NCI-H187 (cell line): Measurements from ENCODE around the gene BANK1.

Experiments
- DNase-seq, 2 experiments: peaks; one replicate each; lab custom pipeline; 2025; lab: John Stamatoyannopoulos, UW

The BANK1 gene

GRCh38 chr4:101956068-101956825 is 165.7 kb downstream of the BANK1 start:
- DNase-seq, result no peak

DNA sequence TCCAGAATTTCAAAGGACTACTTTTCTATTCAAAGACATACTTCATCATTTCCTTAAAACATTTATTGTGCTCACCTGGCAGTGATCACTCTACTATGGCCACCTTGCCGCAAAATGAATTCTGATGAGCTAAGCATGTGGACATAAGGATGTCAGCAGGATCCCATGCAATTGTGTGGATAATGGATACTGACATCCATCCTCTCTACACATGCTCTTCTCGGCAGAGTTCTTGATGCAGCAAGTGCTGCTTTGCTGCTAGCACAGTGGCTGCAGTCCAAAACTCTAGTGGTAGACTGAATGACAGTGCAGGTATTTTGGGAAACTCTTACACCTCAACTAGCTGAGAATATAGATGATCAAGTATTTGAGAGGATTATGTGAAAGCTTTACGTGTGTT is 168.0 kb downstream of the BANK1 start:
- DNase-seq, result no peak

DNA sequence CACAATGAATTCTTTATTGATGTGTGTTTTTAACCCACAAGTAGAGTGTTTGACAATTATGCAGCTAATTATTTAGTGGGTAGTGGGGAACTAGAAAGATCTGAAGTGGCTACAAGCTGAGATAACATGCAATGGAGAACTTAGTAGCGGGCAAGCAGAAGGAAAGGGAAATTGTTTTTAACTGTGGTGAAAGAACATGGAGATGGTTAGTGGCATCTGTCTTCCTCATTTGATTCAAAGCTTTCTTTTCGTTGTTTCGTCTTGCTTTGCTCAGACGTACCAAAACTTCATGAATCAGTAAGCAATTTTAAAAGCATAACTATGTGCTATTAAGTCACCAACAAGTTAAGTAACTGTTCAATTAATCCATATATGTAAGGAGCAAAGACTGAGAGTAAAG is 169.9 kb downstream of the BANK1 start:
- DNase-seq, result no peak

DNA sequence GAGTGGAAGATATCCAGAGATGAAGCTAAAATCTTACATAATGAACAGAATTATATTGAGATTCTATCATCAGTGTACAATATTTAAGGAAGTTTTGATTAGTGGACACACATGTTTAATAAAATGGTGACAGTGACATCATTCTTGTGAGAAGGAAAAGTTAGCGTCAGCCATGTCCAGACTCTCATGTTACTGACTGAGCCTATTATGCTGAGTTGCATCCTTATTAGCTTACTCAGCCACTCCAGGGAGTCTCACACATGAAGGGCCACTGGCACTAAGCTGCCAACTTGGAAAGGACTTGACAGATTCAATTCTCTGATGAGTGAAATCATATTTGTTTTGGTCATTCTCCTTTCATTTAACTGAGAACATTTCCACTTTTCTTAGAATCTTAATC is 170.6 kb downstream of the BANK1 start:
- no peak for DNase-seq

GRCh38 chr4:101967697-101968346 is 177.3 kb downstream of the BANK1 start:
- DNase-seq, result no peak

DNA sequence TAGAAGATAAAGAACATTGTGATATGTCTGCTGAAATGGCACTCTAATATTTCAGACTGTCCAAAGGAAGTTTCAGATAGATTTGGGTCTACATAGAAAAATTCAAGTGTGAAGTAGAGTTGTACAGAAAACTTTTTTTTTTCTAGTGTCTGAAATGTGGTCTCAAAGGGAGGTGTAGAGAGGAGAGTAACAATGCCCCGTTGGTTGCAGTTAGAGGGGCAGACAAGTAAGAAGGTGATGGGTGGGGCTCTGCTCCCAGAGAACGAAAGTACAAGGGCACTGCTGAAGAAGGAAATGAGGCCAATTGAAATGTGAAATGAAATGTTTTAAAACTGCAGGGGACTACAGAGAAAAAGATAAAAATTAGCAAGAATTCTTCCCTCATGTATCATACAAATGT is 177.8 kb downstream of the BANK1 start:
- no peak for DNase-seq

- DNase-seq, result no peak
Measured at GRCh38 chr4:101969965-101970364, 179.4 kb downstream of the BANK1 start.

- DNase-seq, result no peak
Measured at GRCh38 chr4:101970547-101971155, 180.1 kb downstream of the BANK1 start.

DNA sequence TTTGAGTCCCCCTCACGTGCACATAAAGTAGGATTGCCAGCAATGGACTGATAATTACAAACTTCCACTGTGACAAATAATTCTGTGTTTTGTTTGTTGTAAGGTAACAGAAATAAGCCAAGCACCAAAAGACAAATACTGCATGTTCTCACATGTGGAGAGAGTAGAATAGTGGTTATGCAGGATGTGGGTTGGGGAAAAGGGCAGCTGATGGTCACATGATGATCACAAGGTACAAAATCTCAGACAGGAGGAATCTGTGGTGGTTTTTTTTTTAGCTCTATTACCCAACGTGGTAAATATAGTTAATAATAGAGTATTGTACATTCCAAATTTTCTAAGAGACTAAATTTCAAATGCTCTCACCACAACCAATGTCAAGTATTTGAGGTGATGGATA is 182.3 kb downstream of the BANK1 start:
- no peak for DNase-seq

DNA sequence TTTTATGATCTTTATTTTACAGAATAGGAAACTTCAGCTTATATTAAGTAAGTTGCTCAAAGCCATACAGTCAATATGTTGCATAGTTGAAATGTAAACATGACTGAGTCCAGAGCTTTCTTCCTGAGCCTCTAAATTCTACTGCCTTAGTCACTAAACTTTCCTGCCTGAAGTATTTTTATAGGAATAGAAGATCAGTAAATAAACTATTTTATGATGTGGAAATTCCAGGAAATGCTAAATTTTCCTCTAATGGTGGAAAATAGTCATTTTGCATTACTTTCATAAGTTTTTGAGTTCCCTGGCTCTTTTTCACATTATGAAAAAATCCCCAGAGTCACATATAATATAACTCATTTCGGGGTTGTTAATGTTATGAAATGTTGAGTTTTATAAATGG is 182.8 kb downstream of the BANK1 start:
- no peak for DNase-seq

DNA sequence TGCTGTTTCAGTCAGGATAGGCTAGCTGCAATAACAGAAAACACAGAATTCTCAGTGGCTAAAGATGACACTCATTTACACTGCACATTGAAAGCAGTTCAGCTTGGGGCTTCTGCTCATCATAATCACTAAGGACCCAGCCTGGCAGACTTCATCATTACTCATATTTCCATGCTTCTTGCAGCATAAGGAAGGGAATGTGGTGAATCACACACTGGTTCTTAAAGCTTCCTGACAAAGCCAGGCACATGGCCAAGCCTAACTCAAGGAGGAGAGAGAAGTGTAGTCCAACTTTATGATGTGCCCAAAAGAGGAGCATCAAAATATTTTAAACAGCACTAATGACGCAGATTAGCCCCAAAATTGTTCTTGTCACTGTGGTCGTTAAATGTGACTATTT is 186.5 kb downstream of the BANK1 start:
- DNase-seq, result no peak

- DNase-seq, result no peak
Measured at GRCh38 chr4:101981756-101982155, 191.2 kb downstream of the BANK1 start.

DNA sequence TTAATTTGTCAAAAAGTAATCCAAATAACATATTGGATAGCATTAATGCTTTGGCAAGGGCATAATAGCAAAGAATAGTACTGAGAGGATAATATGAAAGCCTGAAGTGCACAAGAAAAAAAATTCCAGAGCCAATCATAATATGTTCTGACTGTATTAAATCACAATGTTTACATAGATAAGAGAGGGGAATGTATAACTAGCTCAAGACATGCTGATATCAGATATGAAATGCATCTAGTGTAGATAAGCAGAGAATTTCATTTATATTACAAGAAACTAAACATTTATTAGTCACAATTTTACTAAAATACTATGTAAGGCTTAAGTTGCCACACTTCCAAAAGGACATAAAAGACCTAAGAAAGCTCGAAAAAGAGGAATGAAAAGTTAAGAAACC is 193.3 kb downstream of the BANK1 start:
- no peak for DNase-seq

DNA sequence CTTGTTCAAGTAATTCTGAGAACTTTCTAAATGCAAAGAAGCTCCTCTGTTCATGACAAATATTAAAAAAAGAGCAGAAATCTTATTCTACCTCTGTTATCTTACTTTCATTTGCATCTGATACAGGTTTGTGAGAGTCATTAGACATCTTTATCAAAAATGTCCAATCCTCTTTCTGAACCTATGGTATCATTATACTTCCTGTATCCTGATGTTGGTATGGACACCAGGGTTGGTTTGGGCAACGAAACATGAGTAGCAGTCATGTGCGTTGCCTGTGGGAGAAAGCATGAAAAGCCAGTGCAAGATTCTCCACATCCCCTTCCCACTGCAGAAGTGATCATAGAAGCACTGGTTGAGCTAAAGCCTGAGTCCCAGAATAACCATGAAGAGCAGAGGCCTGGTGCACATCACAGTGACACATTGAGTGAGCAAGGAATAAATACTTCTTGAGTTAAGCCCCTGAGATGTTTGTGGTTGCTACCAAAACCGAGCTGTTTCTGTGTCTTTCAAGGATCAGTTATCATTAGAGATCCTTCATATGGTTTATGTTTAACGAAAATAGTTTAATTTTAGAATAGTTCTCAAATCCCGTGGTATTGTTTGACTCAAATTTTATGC is 197.2 kb downstream of the BANK1 start:
- DNase-seq, result no peak

- no peak for DNase-seq
Measured at GRCh38 chr4:101989551-101989950, 199.0 kb downstream of the BANK1 start.

DNA sequence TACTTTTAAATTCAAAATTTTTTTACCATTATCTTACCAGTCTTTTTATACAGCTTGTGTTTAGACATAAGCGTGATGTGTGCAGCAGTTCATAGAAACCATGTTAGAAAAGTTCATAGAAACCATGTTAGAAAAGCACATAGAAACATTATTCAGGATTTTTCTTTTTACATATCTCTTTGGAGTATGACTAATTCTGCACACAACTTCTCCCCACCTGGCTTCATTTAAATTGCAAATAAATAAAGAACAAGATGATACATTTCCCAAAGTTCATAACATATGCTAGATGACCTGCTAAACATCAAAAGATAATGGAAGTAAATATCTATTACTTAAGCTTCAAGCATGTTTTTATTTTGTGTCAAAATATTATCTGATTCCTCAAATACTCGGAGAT is 201.9 kb downstream of the BANK1 start:
- DNase-seq, result no peak

DNA sequence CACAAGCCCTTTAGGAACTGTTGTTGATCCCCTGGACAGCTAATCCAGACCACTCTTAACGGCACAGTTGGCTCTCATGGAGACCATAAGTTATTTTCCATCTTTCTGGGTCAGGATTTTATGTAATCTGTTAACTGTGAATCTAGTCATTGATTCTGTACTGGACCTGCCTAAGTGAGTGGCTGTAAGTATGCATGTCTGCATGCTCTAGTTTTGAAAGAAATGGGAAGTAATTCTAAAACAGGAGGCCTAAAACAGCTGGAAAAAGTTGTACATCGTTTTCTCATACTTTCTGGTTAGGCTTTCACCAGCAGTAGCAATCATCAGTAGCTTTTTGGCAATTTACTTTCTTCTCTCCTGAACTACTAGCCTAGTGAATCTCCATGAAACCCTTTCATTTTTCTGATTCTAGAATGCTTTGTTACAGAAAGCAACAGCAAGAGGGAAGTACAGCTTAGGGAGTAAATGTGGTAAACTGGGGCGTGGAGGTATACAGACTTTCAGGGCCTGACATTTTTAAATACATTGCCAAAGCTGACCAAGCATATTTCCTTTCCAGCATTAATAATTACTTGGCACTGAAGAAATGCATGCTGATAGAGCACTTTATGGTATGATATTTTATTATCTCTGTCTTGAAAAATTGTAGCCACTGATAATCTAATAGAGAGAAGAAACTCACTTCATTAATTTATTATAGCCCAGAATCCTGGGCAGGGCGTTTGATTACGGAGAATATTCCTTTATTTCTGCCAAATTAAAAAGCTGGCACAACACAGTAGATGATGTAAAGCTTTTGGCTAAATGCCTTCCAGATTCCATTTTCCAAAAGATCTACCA is 202.7 kb downstream of the BANK1 start:
- DNase-seq, result no peak

DNA sequence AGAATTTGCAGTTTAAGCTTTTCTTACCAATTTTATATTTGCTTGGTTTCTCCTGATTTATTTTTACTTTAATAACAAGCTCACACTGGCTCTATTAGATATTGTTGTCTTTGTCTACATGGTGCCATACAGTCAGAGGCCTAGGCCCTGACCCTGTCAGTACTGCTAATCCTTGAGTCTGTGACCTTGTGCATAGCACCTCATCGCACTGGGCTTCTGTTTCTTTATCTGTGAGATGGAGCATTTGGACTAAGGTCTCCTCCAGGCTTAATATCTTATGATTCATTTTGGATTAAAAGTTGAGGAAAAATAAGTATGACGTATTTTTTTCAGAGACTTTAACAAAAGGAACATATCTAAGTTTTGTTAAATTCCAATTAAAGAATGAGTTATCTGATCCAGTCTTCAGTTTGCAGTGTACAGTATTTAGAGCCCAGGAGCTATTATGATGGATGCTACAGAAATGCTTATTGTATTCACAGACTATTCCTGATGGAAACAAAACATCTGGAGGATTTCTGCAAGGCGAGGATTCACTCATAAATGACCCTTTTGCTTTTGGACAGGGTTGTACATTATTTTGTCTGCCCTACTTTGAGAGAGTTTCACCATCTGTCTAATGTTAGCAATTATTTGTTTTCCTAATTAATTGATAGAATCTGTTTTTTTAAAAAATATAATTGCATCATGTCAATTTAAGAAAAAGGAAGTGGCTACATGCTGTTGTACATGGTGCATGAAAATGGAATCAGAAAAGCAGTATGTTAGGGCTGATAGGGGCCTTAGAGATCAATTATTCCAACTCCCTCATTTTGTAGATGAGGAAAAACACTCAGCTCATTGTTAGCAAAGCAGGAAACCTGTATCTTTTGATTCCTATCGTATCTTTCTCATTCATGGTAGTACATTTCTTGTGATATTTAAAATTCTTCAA is 203.6 kb downstream of the BANK1 start:
- no peak for DNase-seq

DNA sequence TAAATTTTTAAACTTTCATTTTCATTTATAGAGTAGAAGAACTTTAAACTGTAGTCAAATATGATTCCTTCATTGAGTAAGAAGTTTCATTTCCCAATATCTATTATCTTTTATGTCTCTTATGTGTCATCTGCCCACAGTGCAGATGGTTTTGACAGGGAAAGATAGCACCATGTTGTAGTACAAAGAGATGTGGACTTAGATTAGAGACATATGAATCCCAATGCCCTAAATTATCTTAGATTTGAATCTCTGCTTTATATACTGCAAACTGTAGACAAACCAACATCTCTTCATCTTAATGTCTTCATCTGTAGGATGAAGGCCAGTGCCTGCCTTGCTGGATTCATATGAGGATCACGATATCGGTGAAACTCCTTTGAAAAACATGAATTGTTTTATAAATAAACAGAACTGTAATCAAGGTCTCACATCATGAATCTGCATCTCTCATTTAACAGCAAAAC is 217.5 kb downstream of the BANK1 start:
- no peak for DNase-seq

- no peak for DNase-seq
Measured at GRCh38 chr4:102008711-102009110, 218.2 kb downstream of the BANK1 start.

GRCh38 chr4:102022343-102022742 is 231.8 kb downstream of the BANK1 start:
- no peak for DNase-seq
